Adipocyte (in vitro differentiated cells): ENCODE data around the gene FBXO47.

Experiments used
- DNase-seq: peaks from one replicate; pipeline ENCODE4 v3.0.0-alpha.2; 2015; ENCODE audit warnings: low read depth
- H3K27me3 ChIP-seq: replicated peaks from 2 replicates; pipeline ENCODE4 v1.7.0; 2013; ENCODE audit warnings: mild to moderate bottlenecking, low read length, moderate library complexity; ENCODE audit not compliant: control insufficient read depth, insufficient read depth
- H3K36me3 ChIP-seq: 2 replicates; pipeline ENCODE4 v1.7.0; 2013; ENCODE audit warnings: low read length, mild to moderate bottlenecking, moderate library complexity; ENCODE audit not compliant: control insufficient read depth, insufficient read depth, severe bottlenecking
- H3K4me1 ChIP-seq: 2 replicates; pipeline ENCODE4 v1.7.0; 2013; ENCODE audit warnings: mild to moderate bottlenecking, low read length, moderate library complexity; ENCODE audit not compliant: control insufficient read depth, insufficient read depth
- H3K4me3 ChIP-seq: 2 replicates; pipeline ENCODE4 v1.7.0; 2013; ENCODE audit warnings: mild to moderate bottlenecking, low read length, moderate library complexity
- H3K9ac ChIP-seq: 2 replicates; pipeline ENCODE4 v1.7.0; 2013; ENCODE audit warnings: mild to moderate bottlenecking, low read length, moderate library complexity
- H3K9me3 ChIP-seq: 2 replicates; pipeline ENCODE4 v1.7.0; 2013; ENCODE audit warnings: mild to moderate bottlenecking, low read length, moderate library complexity; ENCODE audit not compliant: control insufficient read depth

The FBXO47 gene

GRCh38 chr17:38897671-38898290 lies 69.4 kb downstream of the FBXO47 start:
- H3K36me3 ChIP-seq = peaks cover 60% of the 10 kb centered on the region
- peaks cover 85% of the 10 kb centered on the region for H3K4me1 ChIP-seq

GRCh38 chr17:38897176-38897575 lies 70.0 kb downstream of the FBXO47 start:
- no peaks in the 10 kb centered on the region for H3K27me3 ChIP-seq
- H3K4me1 ChIP-seq = peaks cover 84% of the 10 kb centered on the region
- H3K4me3 ChIP-seq = peak overlapping the region; percentile 24
- H3K9ac ChIP-seq = peak overlapping the region; percentile 40
- DNase-seq = no peak
- no peaks in the 10 kb centered on the region for H3K9me3 ChIP-seq
- peaks cover 65% of the 10 kb centered on the region for H3K36me3 ChIP-seq

More at GRCh38 chr17:38897671-38898290, 69.4 kb downstream of the FBXO47 start:
- DNase-seq = no peak
- no peaks in the 10 kb centered on the region for H3K9me3 ChIP-seq
- no peaks in the 10 kb centered on the region for H3K27me3 ChIP-seq
- no peak overlapping the region for H3K4me3 ChIP-seq
- H3K9ac ChIP-seq = peak overlapping the region; percentile 40

- H3K27me3 ChIP-seq = no peaks in the 10 kb centered on the region
- DNase-seq = no peak
- H3K36me3 ChIP-seq = peaks cover 72% of the 10 kb centered on the region
- no peaks in the 10 kb centered on the region for H3K9me3 ChIP-seq
- peaks cover 78% of the 10 kb centered on the region for H3K4me1 ChIP-seq
- no peak overlapping the region for H3K4me3 ChIP-seq
- H3K9ac ChIP-seq = peak overlapping the region; percentile 40
Observed at GRCh38 chr17:38896346-38896954, 70.8 kb downstream of the FBXO47 start.

- Histone ChIP-seq H3K4me3 (no peak overlapping the region), H3K9me3 (no peaks in the 10 kb centered on the region), H3K36me3 (peaks cover 89% of the 10 kb centered on the region), H3K27me3 (no peaks in the 10 kb centered on the region), H3K9ac (peak overlapping the region; percentile 63), H3K4me1 (peaks cover 57% of the 10 kb centered on the region)
- DNase-seq = no peak
Observed at GRCh38 chr17:38894276-38894675, 72.9 kb downstream of the FBXO47 start.

DNA sequence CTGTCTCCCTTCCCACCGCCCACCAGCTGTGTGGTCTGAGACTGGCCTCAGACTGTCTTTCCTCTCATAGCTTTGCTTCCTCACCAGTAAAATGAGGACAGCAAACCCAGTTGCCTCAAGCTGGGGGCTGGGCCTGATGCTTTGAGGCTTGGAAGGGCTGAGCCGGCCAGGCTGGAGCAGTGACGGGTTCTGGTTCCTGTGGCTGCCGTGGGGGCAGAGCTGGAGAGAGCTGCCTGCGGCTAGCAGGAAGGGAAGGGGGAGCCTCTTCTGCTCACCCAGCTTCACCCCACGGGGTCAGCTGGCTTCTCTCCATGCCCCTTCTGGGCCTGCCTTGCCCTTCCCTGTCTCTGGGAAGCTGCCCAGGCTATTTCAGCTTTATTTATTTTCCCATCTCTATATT lies 73.6 kb downstream of the FBXO47 start:
- no peak for DNase-seq
- H3K4me1 ChIP-seq = peaks cover 53% of the 10 kb centered on the region
- H3K36me3 ChIP-seq = peaks cover 89% of the 10 kb centered on the region

GRCh38 chr17:38893113-38893512 lies 74.1 kb downstream of the FBXO47 start:
- Histone ChIP-seq H3K36me3 (peaks cover 86% of the 10 kb centered on the region), H3K4me3 (no peak overlapping the region), H3K9ac (peak overlapping the region; percentile 63), H3K4me1 (peaks cover 48% of the 10 kb centered on the region), H3K27me3 (no peaks in the 10 kb centered on the region), H3K9me3 (no peaks in the 10 kb centered on the region)
- no peak for DNase-seq

More for the DNA sequence above, 73.6 kb downstream of the FBXO47 start:
- Histone ChIP-seq H3K4me3 (no peak overlapping the region), H3K9ac (peak overlapping the region; percentile 63), H3K9me3 (no peaks in the 10 kb centered on the region), H3K27me3 (no peaks in the 10 kb centered on the region)

- H3K27me3 ChIP-seq = no peaks in the 10 kb centered on the region
- no peaks in the 10 kb centered on the region for H3K9me3 ChIP-seq
- H3K9ac ChIP-seq = no peak overlapping the region
- no peak overlapping the region for H3K4me3 ChIP-seq
- H3K36me3 ChIP-seq = peaks cover 89% of the 10 kb centered on the region
- no peak for DNase-seq
- peaks cover 43% of the 10 kb centered on the region for H3K4me1 ChIP-seq
Observed at GRCh38 chr17:38892620-38893019, 74.6 kb downstream of the FBXO47 start.

GRCh38 chr17:38892083-38892482 lies 75.1 kb downstream of the FBXO47 start:
- Histone ChIP-seq H3K27me3 (no peaks in the 10 kb centered on the region), H3K4me3 (no peak overlapping the region), H3K9ac (no peak overlapping the region), H3K4me1 (peaks cover 39% of the 10 kb centered on the region), H3K9me3 (no peaks in the 10 kb centered on the region), H3K36me3 (peaks cover 94% of the 10 kb centered on the region)
- no peak for DNase-seq

DNA sequence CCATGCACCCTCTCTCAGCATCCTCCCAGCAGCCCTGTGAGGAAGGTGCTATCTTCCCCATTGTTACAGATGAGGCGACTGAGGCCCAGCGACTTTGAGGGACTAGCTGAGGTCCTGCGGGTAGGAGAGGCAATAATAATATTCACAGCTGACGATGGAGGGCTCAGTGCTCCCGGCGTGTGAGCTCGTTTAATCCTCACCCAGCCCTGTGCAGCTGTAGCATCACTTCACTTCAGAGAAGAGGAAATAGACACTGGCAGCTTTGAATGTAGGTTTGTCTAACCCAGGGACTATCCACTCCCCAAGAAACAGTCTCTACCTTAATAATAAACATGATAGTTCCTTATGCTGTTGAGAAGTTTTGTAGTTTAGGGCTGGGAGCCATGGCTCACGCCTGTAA lies 75.8 kb downstream of the FBXO47 start:
- Histone ChIP-seq H3K27me3 (no peaks in the 10 kb centered on the region), H3K4me1 (peaks cover 33% of the 10 kb centered on the region), H3K4me3 (no peak overlapping the region), H3K9me3 (no peaks in the 10 kb centered on the region), H3K36me3 (peaks cover 94% of the 10 kb centered on the region), H3K9ac (no peak overlapping the region)
- DNase-seq = no peak

GRCh38 chr17:38890410-38890746 lies 76.8 kb downstream of the FBXO47 start:
- H3K4me1 ChIP-seq = peaks cover 33% of the 10 kb centered on the region
- DNase-seq = no peak
- no peaks in the 10 kb centered on the region for H3K9me3 ChIP-seq
- no peak overlapping the region for H3K9ac ChIP-seq
- H3K36me3 ChIP-seq = peaks cover 91% of the 10 kb centered on the region
- no peaks in the 10 kb centered on the region for H3K27me3 ChIP-seq
- H3K4me3 ChIP-seq = no peak overlapping the region

- H3K4me3 ChIP-seq = no peak overlapping the region
- H3K4me1 ChIP-seq = peaks cover 38% of the 10 kb centered on the region
- H3K9me3 ChIP-seq = no peaks in the 10 kb centered on the region
- H3K27me3 ChIP-seq = no peaks in the 10 kb centered on the region
- H3K9ac ChIP-seq = no peak overlapping the region
- H3K36me3 ChIP-seq = peaks cover 91% of the 10 kb centered on the region
- DNase-seq = no peak
Observed at GRCh38 chr17:38889745-38890409, 77.3 kb downstream of the FBXO47 start.
